ENCODE data around the gene RYR1. TPM values are rescaled to one million over a fixed set of nuclear protein-coding genes. Genes with fewer than 3 reads are reported as not detected.
"Not testable (repeated sequence)": the region's sequence is repeated elsewhere in the genome, so short reads cannot be mapped to it uniquely, and the experiment has no call there.

The RYR1 gene
- total RNA-seq, 1 donor from 2014 or later = 243 TPM

GRCh38 chr19:38411898-38412297 is 21.6 kb upstream of the RYR1 start:
- H3K9ac ChIP-seq (ENCODE audit: low read depth in 1 of 3, low read length in 3 of 3); H3K27me3 ChIP-seq (ENCODE audit: control insufficient read depth in 3 of 3, insufficient read depth in 3 of 3, low read length in 3 of 3); H3K9me3 ChIP-seq (ENCODE audit: control insufficient read depth in 3 of 3, low read length in 3 of 3); H3K36me3 ChIP-seq (ENCODE audit: control insufficient read depth in 3 of 3, insufficient read depth in 3 of 3, low read length in 3 of 3); H3K4me1 ChIP-seq (ENCODE audit: control insufficient read depth in 3 of 3, insufficient read depth in 3 of 3, low read length in 3 of 3); H3K4me3 ChIP-seq (ENCODE audit: low read length in 3 of 3); H3K27ac ChIP-seq (ENCODE audit: low read depth, low read length): not testable (repeated sequence)

GRCh38 chr19:38412491-38412890 is 21.0 kb upstream of the RYR1 start:
- H3K9ac ChIP-seq (ENCODE audit: low read depth in 1 of 3, low read length in 3 of 3) = no peak overlapping the region
- H3K9me3 ChIP-seq (ENCODE audit: control insufficient read depth in 3 of 3, low read length in 3 of 3) = no peaks in the 10 kb centered on the region
- H3K27me3 ChIP-seq (ENCODE audit: control insufficient read depth in 3 of 3, insufficient read depth in 3 of 3, low read length in 3 of 3) = no peaks in the 10 kb centered on the region
- no peaks in the 10 kb centered on the region for H3K36me3 ChIP-seq (ENCODE audit: control insufficient read depth in 3 of 3, insufficient read depth in 3 of 3, low read length in 3 of 3)
- H3K4me3 ChIP-seq (ENCODE audit: low read length in 3 of 3) = no peak overlapping the region
- H3K4me1 ChIP-seq (ENCODE audit: control insufficient read depth in 3 of 3, insufficient read depth in 3 of 3, low read length in 3 of 3) = no peaks in the 10 kb centered on the region
- no peak overlapping the region for H3K27ac ChIP-seq (ENCODE audit: low read depth, low read length)

- Histone ChIP-seq H3K9me3 (ENCODE audit: control insufficient read depth in 3 of 3, low read length in 3 of 3) (no peaks in the 10 kb centered on the region), H3K4me3 (ENCODE audit: low read length in 3 of 3) (no peak overlapping the region), H3K27me3 (ENCODE audit: control insufficient read depth in 3 of 3, insufficient read depth in 3 of 3, low read length in 3 of 3) (no peaks in the 10 kb centered on the region), H3K4me1 (ENCODE audit: control insufficient read depth in 3 of 3, insufficient read depth in 3 of 3, low read length in 3 of 3) (peaks cover under 1 to 3% (median under 1%) of the 10 kb centered on the region in 3 donors), H3K36me3 (ENCODE audit: control insufficient read depth in 3 of 3, insufficient read depth in 3 of 3, low read length in 3 of 3) (no peaks in the 10 kb centered on the region), H3K9ac (ENCODE audit: low read depth in 1 of 3, low read length in 3 of 3) (no peak overlapping the region), H3K27ac (ENCODE audit: low read depth, low read length) (no peak overlapping the region)
These were observed 20.5 kb upstream of the RYR1 start for GRCh38 chr19:38412961-38413360.

- Histone ChIP-seq H3K36me3 (ENCODE audit: control insufficient read depth in 3 of 3, insufficient read depth in 3 of 3, low read length in 3 of 3) (no peaks in the 10 kb centered on the region), H3K9me3 (ENCODE audit: control insufficient read depth in 3 of 3, low read length in 3 of 3) (no peaks in the 10 kb centered on the region), H3K4me3 (ENCODE audit: low read length in 3 of 3) (no peak overlapping the region), H3K27ac (ENCODE audit: low read depth, low read length) (no peak overlapping the region), H3K4me1 (ENCODE audit: control insufficient read depth in 3 of 3, insufficient read depth in 3 of 3, low read length in 3 of 3) (peaks cover 3 to 5% (median 5%) of the 10 kb centered on the region in 3 donors), H3K9ac (ENCODE audit: low read depth in 1 of 3, low read length in 3 of 3) (no peak overlapping the region), H3K27me3 (ENCODE audit: control insufficient read depth in 3 of 3, insufficient read depth in 3 of 3, low read length in 3 of 3) (no peaks in the 10 kb centered on the region)
These were observed 20.1 kb upstream of the RYR1 start for GRCh38 chr19:38413416-38413815.

- Histone ChIP-seq H3K4me1 (ENCODE audit: control insufficient read depth in 3 of 3, insufficient read depth in 3 of 3, low read length in 3 of 3) (peaks cover 3 to 6% (median 5%) of the 10 kb centered on the region in 3 donors), H3K9ac (ENCODE audit: low read depth in 1 of 3, low read length in 3 of 3) (peak overlapping the region in 1 of 3 donors; percentile 40), H3K4me3 (ENCODE audit: low read length in 3 of 3) (no peak overlapping the region), H3K27me3 (ENCODE audit: control insufficient read depth in 3 of 3, insufficient read depth in 3 of 3, low read length in 3 of 3) (peaks cover 0 to 7% (median 3%) of the 10 kb centered on the region in 3 donors), H3K9me3 (ENCODE audit: control insufficient read depth in 3 of 3, low read length in 3 of 3) (no peaks in the 10 kb centered on the region), H3K27ac (ENCODE audit: low read depth, low read length) (no peak overlapping the region), H3K36me3 (ENCODE audit: control insufficient read depth in 3 of 3, insufficient read depth in 3 of 3, low read length in 3 of 3) (no peaks in the 10 kb centered on the region)
These were observed 16.3 kb upstream of the RYR1 start for GRCh38 chr19:38417146-38417543.

GRCh38 chr19:38417544-38418506 is 15.7 kb upstream of the RYR1 start:
- Histone ChIP-seq H3K27ac (ENCODE audit: low read depth, low read length) (no peak overlapping the region), H3K9me3 (ENCODE audit: control insufficient read depth in 3 of 3, low read length in 3 of 3) (no peaks in the 10 kb centered on the region), H3K9ac (ENCODE audit: low read depth in 1 of 3, low read length in 3 of 3) (peak overlapping the region in 1 of 3 donors; percentile 40), H3K4me3 (ENCODE audit: low read length in 3 of 3) (peak overlapping the region in 2 of 3 donors; percentile 20 to 35), H3K4me1 (ENCODE audit: control insufficient read depth in 3 of 3, insufficient read depth in 3 of 3, low read length in 3 of 3) (peaks cover 3 to 6% (median 5%) of the 10 kb centered on the region in 3 donors), H3K27me3 (ENCODE audit: control insufficient read depth in 3 of 3, insufficient read depth in 3 of 3, low read length in 3 of 3) (peaks cover 0 to 8% (median 3%) of the 10 kb centered on the region in 3 donors), H3K36me3 (ENCODE audit: control insufficient read depth in 3 of 3, insufficient read depth in 3 of 3, low read length in 3 of 3) (no peaks in the 10 kb centered on the region)

- Histone ChIP-seq H3K9me3 (ENCODE audit: control insufficient read depth in 3 of 3, low read length in 3 of 3) (no peaks in the 10 kb centered on the region), H3K27ac (ENCODE audit: low read depth, low read length) (no peak overlapping the region), H3K36me3 (ENCODE audit: control insufficient read depth in 3 of 3, insufficient read depth in 3 of 3, low read length in 3 of 3) (no peaks in the 10 kb centered on the region), H3K4me1 (ENCODE audit: control insufficient read depth in 3 of 3, insufficient read depth in 3 of 3, low read length in 3 of 3) (peaks cover 3 to 6% (median 5%) of the 10 kb centered on the region in 3 donors), H3K27me3 (ENCODE audit: control insufficient read depth in 3 of 3, insufficient read depth in 3 of 3, low read length in 3 of 3) (peaks cover 0 to 9% (median 3%) of the 10 kb centered on the region in 3 donors), H3K9ac (ENCODE audit: low read depth in 1 of 3, low read length in 3 of 3) (no peak overlapping the region), H3K4me3 (ENCODE audit: low read length in 3 of 3) (no peak overlapping the region)
These were observed 12.6 kb upstream of the RYR1 start for GRCh38 chr19:38420935-38421334.

- H3K4me3 ChIP-seq (ENCODE audit: low read length in 3 of 3) = no peak overlapping the region
- peaks cover 0 to 9% (median 3%) of the 10 kb centered on the region in 3 donors for H3K27me3 ChIP-seq (ENCODE audit: control insufficient read depth in 3 of 3, insufficient read depth in 3 of 3, low read length in 3 of 3)
- no peaks in the 10 kb centered on the region for H3K36me3 ChIP-seq (ENCODE audit: control insufficient read depth in 3 of 3, insufficient read depth in 3 of 3, low read length in 3 of 3)
- no peak overlapping the region for H3K9ac ChIP-seq (ENCODE audit: low read depth in 1 of 3, low read length in 3 of 3)
- H3K9me3 ChIP-seq (ENCODE audit: control insufficient read depth in 3 of 3, low read length in 3 of 3) = no peaks in the 10 kb centered on the region
- H3K27ac ChIP-seq (ENCODE audit: low read depth, low read length) = no peak overlapping the region
- peaks cover 3 to 6% (median 5%) of the 10 kb centered on the region in 3 donors for H3K4me1 ChIP-seq (ENCODE audit: control insufficient read depth in 3 of 3, insufficient read depth in 3 of 3, low read length in 3 of 3)
These were observed 11.6 kb upstream of the RYR1 start for GRCh38 chr19:38421856-38422255.

GRCh38 chr19:38422438-38422837 is 11.1 kb upstream of the RYR1 start:
- H3K9ac ChIP-seq (ENCODE audit: low read depth in 1 of 3, low read length in 3 of 3) = no peak overlapping the region
- no peaks in the 10 kb centered on the region for H3K36me3 ChIP-seq (ENCODE audit: control insufficient read depth in 3 of 3, insufficient read depth in 3 of 3, low read length in 3 of 3)
- peaks cover 3 to 6% (median 5%) of the 10 kb centered on the region in 3 donors for H3K4me1 ChIP-seq (ENCODE audit: control insufficient read depth in 3 of 3, insufficient read depth in 3 of 3, low read length in 3 of 3)
- H3K9me3 ChIP-seq (ENCODE audit: control insufficient read depth in 3 of 3, low read length in 3 of 3) = no peaks in the 10 kb centered on the region
- H3K27me3 ChIP-seq (ENCODE audit: control insufficient read depth in 3 of 3, insufficient read depth in 3 of 3, low read length in 3 of 3) = peaks cover 0 to 9% (median 3%) of the 10 kb centered on the region in 3 donors
- no peak overlapping the region for H3K27ac ChIP-seq (ENCODE audit: low read depth, low read length)
- H3K4me3 ChIP-seq (ENCODE audit: low read length in 3 of 3) = no peak overlapping the region

- no peaks in the 10 kb centered on the region for H3K9me3 ChIP-seq (ENCODE audit: control insufficient read depth in 3 of 3, low read length in 3 of 3)
- H3K4me3 ChIP-seq (ENCODE audit: low read length in 3 of 3) = no peak overlapping the region
- no peak overlapping the region for H3K9ac ChIP-seq (ENCODE audit: low read depth in 1 of 3, low read length in 3 of 3)
- no peak overlapping the region for H3K27ac ChIP-seq (ENCODE audit: low read depth, low read length)
- no peaks in the 10 kb centered on the region for H3K36me3 ChIP-seq (ENCODE audit: control insufficient read depth in 3 of 3, insufficient read depth in 3 of 3, low read length in 3 of 3)
- H3K27me3 ChIP-seq (ENCODE audit: control insufficient read depth in 3 of 3, insufficient read depth in 3 of 3, low read length in 3 of 3) = peaks cover 0 to 9% (median 3%) of the 10 kb centered on the region in 3 donors
- H3K4me1 ChIP-seq (ENCODE audit: control insufficient read depth in 3 of 3, insufficient read depth in 3 of 3, low read length in 3 of 3) = no peaks in the 10 kb centered on the region
These were observed 9.2 kb upstream of the RYR1 start for GRCh38 chr19:38424272-38424671.

Measured in skeletal muscle tissue (tissue), 4 donors.